GM23248 (cell line): Measurements from ENCODE around the gene CTBP2.

ENCODE experiments used
- EZH2 ChIP-seq: fragments of 200-600 bp; sonication (generic); IDR thresholded peaks from 2 replicates; pipeline ENCODE4 v1.6.1; 2018; ENCODE audit warnings: antibody characterized with exemption, mild to moderate bottlenecking; ENCODE audit not compliant: insufficient read depth, poor library complexity, severe bottlenecking
- EZH2phosphoT487 ChIP-seq: fragments of 200-600 bp; sonication (generic); IDR thresholded peaks from 2 replicates; pipeline ENCODE4 v1.6.1; 2018; ENCODE audit warnings: antibody characterized with exemption, moderate library complexity, mild to moderate bottlenecking, low read depth; ENCODE audit not compliant: insufficient read depth

- TF ChIP-seq EZH2 = no peak
- TF ChIP-seq EZH2phosphoT487 = no peak
Observed at GRCh38 chr10:125015356-125015944, 144.9 kb downstream of the CTBP2 start.
